CD4-positive, alpha-beta T cell (primary cell): ENCODE results near the gene ARHGAP6. TPM values are rescaled to one million over a fixed set of nuclear protein-coding genes. Genes with fewer than 3 reads are reported as not detected.

ENCODE experiments used
- ATAC-seq: fragments of 200-7000 bp; cut with Tn5 transposase; one replicate; pipeline ENCODE4 v1.10.0; 2022; ENCODE audit warnings: mild to moderate bottlenecking; ENCODE audit not compliant: poor library complexity
- CTCF ChIA-PET: fragments of 350-600 bp; sonication (Branson Sonifier 250); formaldehyde crosslinking; loops from one replicate; lab custom pipeline; 2021; ENCODE audit warnings: antibody characterized with exemption, inconsistent platforms; lab: Charles Lee
- POLR2A ChIA-PET: fragments of 350-600 bp; sonication (Branson Sonifier 250); formaldehyde crosslinking; loops from one replicate; lab custom pipeline; 2021; ENCODE audit warnings: antibody characterized with exemption, inconsistent platforms; lab: Charles Lee
- DNase-seq, 14 experiments: peaks; one replicate each; pipeline ENCODE4 v3.0.0-alpha.2; 2013 to 2020; ENCODE audit warnings: mixed read lengths in 2 of 14
- H3K27ac ChIP-seq, 2 donors: one replicate each; pipeline versions ENCODE4 v1.5.1 to v1.7.0; 2013; ENCODE audit warnings: low read length in 2 of 2, low read depth in 1 of 2, mild to moderate bottlenecking in 1 of 2
- H3K27me3 ChIP-seq, 2 experiments: 1 replicate in 1 of 2; 2 replicates in 1 of 2; pipeline versions ENCODE4 v1.6.1 to v1.7.0; 2013; ENCODE audit warnings: low read length in 2 of 2, control low read depth in 1 of 2, mild to moderate bottlenecking in 1 of 2, moderate library complexity in 1 of 2; ENCODE audit not compliant: insufficient read depth in 2 of 2, control insufficient read depth in 1 of 2
- H3K36me3 ChIP-seq: one replicate; pipeline ENCODE4 v1.6.1; 2013; ENCODE audit warnings: low read length, control low read depth; ENCODE audit not compliant: insufficient read depth
- H3K4me1 ChIP-seq: one replicate; pipeline ENCODE4 v1.6.1; 2013; ENCODE audit warnings: low read length, control low read depth; ENCODE audit not compliant: insufficient read depth
- H3K4me3 ChIP-seq: one replicate; pipeline ENCODE4 v1.5.1; 2013; ENCODE audit warnings: mild to moderate bottlenecking, low read length, moderate library complexity
- H3K9me3 ChIP-seq, 2 experiments: 1 replicate in 1 of 2; 2 replicates in 1 of 2; pipeline versions ENCODE4 v1.6.1 to v1.7.0; 2013; ENCODE audit warnings: low read length in 2 of 2, mild to moderate bottlenecking in 2 of 2, control low read depth in 1 of 2, moderate library complexity in 1 of 2; ENCODE audit not compliant: control insufficient read depth in 1 of 2, insufficient read depth in 1 of 2
- H3K27ac Mint-ChIP-seq: one replicate; pipeline ENCODE4 v1.8.0; 2020; ENCODE audit warnings: mixed read lengths
- H3K27me3 Mint-ChIP-seq: one replicate; pipeline ENCODE4 v1.8.0; 2021; ENCODE audit warnings: mixed read lengths
- H3K36me3 Mint-ChIP-seq: one replicate; pipeline ENCODE4 v1.8.0; 2021; ENCODE audit warnings: low read depth, mixed read lengths
- H3K4me1 Mint-ChIP-seq: one replicate; pipeline ENCODE4 v1.8.0; 2021; ENCODE audit warnings: low read depth, mixed read lengths
- H3K4me3 Mint-ChIP-seq: one replicate; pipeline ENCODE4 v1.8.0; 2020; ENCODE audit warnings: mild to moderate bottlenecking, mixed read lengths
- H3K9me3 Mint-ChIP-seq: one replicate; pipeline ENCODE4 v1.8.0; 2020; ENCODE audit warnings: mixed read lengths
- CTCF ChIP-seq: fragments of 200-600 bp; IDR thresholded peaks from one replicate; pipeline ENCODE4 v1.8.0; 2022; ENCODE audit warnings: antibody characterized with exemption, mild to moderate bottlenecking
- intact Hi-C, 2 experiments: fragments of 100-400 bp; cut with DNase I in 1 of 2; cut with micrococcal nuclease in 1 of 2; formaldehyde crosslinking; loops; one replicate each; pipeline versions ENCODE4 v1.15.1 to v1.9.0; 2023 to 2025; cut with DNase I, micrococcal nuclease
- total RNA-seq, 174 experiments: library from RNA in 2 of 174; stranded (reverse) in 2 of 174; gene quantifications; one replicate each; pipeline ENCODE4 v1.2.3 and lab custom pipeline; 2021 to 2026

The ARHGAP6 gene
- total RNA-seq, 2 experiments from 2014 or later = not detected

- H3K4me1 ChIP-seq = no peaks in the 10 kb centered on the region
- H3K36me3 Mint-ChIP-seq = no peaks in the 10 kb centered on the region
- intact Hi-C loops = no loop called here
- no peaks in the 10 kb centered on the region for H3K9me3 Mint-ChIP-seq
- no peak for TF ChIP-seq CTCF
- ATAC-seq (no peak), DNase-seq (no peak)
- no peak overlapping the region for H3K4me3 Mint-ChIP-seq
- no peaks in the 10 kb centered on the region for H3K27me3 ChIP-seq
- no peak overlapping the region for H3K27ac ChIP-seq
- no peak overlapping the region for H3K27ac Mint-ChIP-seq
- no peaks in the 10 kb centered on the region for H3K9me3 ChIP-seq
- ChIA-PET CTCF (no interaction called here), POLR2A (no interaction called here)
- H3K36me3 ChIP-seq = no peaks in the 10 kb centered on the region
- H3K4me1 Mint-ChIP-seq = no peaks in the 10 kb centered on the region
- no peaks in the 10 kb centered on the region for H3K27me3 Mint-ChIP-seq
- H3K4me3 ChIP-seq = no peak overlapping the region
Observed at GRCh38 chrX:11244636-11245035, 421.1 kb downstream of the ARHGAP6 start.

- H3K27me3 ChIP-seq = no peaks in the 10 kb centered on the region
- ChIA-PET POLR2A (no interaction called here), CTCF (interaction anchor here (0.6 kb wide), 1 partner anchor 15 kb away, joined by 3 read pairs; no protein-coding TSS in a partner anchor)
- DNase-seq (no peak), ATAC-seq (no peak)
- no peak overlapping the region for H3K27ac ChIP-seq
- H3K4me3 ChIP-seq = no peak overlapping the region
- no peak overlapping the region for H3K4me3 Mint-ChIP-seq
- no peak for TF ChIP-seq CTCF
- no peaks in the 10 kb centered on the region for H3K36me3 Mint-ChIP-seq
- H3K9me3 ChIP-seq = no peaks in the 10 kb centered on the region
- intact Hi-C loops = no loop called here
- H3K4me1 Mint-ChIP-seq = no peaks in the 10 kb centered on the region
- H3K27me3 Mint-ChIP-seq = no peaks in the 10 kb centered on the region
- H3K27ac Mint-ChIP-seq = no peak overlapping the region
- no peaks in the 10 kb centered on the region for H3K9me3 Mint-ChIP-seq
- no peaks in the 10 kb centered on the region for H3K4me1 ChIP-seq
- no peaks in the 10 kb centered on the region for H3K36me3 ChIP-seq
Observed at GRCh38 chrX:11242704-11243103, 423.0 kb downstream of the ARHGAP6 start.

- ChIA-PET POLR2A (no interaction called here), CTCF (no interaction called here)
- Histone ChIP-seq H3K4me1 (no peaks in the 10 kb centered on the region), H3K4me3 (no peak overlapping the region), H3K9me3 (no peaks in the 10 kb centered on the region), H3K27ac (no peak overlapping the region), H3K36me3 (no peaks in the 10 kb centered on the region), H3K27me3 (no peaks in the 10 kb centered on the region)
- Mint-ChIP-seq H3K4me1 (no peaks in the 10 kb centered on the region), H3K27me3 (no peaks in the 10 kb centered on the region), H3K27ac (no peak overlapping the region), H3K4me3 (no peak overlapping the region), H3K36me3 (no peaks in the 10 kb centered on the region), H3K9me3 (no peaks in the 10 kb centered on the region)
- DNase-seq (no peak), ATAC-seq (no peak)
- intact Hi-C loops = no loop called here
- TF ChIP-seq CTCF = no peak
Observed at GRCh38 chrX:11241720-11242119, 424.0 kb downstream of the ARHGAP6 start.
